ENCODE measurements around the gene RPL9.
A peak's percentile ranks its signal among the peaks of the same experiment; 100 is the strongest.
"Not testable (repeated sequence)": the region's sequence is repeated elsewhere in the genome, so short reads cannot be mapped to it uniquely, and the experiment has no call there.

Gene RPL9

GRCh38 chr4:39458505-39459300 lies at the start of gene RPL9, which contains the start of gene LIAS:
TSS of gene RPL9 (minus strand) at chr4:39458922. CDS start at chr4:39458439, 483 bp downstream.
TSS of gene LIAS (plus strand) at chr4:39459056. CDS start at chr4:39459118, 62 bp downstream.
- in situ Hi-C loops (cut with HindIII; ENCODE audit: low sequenced_read_pairs), result no loop called here
- TF ChIP-seq CTCF (IDR thresholded peaks at IDR 0.05; ENCODE audit: low read depth, low read length, missing control alignments), result no peak
- H3K4me3 ChIP-seq (ENCODE audit: low read depth, low read length), result peak within 1 kb of the TSS; percentile 81
- DNase-seq (ENCODE audit: low read depth), result peak; percentile 99

- no peak for DNase-seq (ENCODE audit: low read depth)
- TF ChIP-seq CTCF (IDR thresholded peaks at IDR 0.05; ENCODE audit: low read depth, low read length, missing control alignments), result no peak
- H3K4me3 ChIP-seq (ENCODE audit: low read depth, low read length), result no peak overlapping the region
- in situ Hi-C loops (cut with HindIII; ENCODE audit: low sequenced_read_pairs), result loop anchor here (5.0 kb wide), 1 partner anchor 38 kb away; no protein-coding TSS in a partner anchor
These were observed 46.9 kb upstream of the RPL9 start for GRCh38 chr4:39505581-39505980.

GRCh38 chr4:39504538-39504937 lies 45.8 kb upstream of the RPL9 start:
- no peak for TF ChIP-seq CTCF (IDR thresholded peaks at IDR 0.05; ENCODE audit: low read depth, low read length, missing control alignments)

GRCh38 chr4:39502664-39503035 lies 43.9 kb upstream of the RPL9 start:
- in situ Hi-C loops (cut with HindIII; ENCODE audit: low sequenced_read_pairs); H3K4me3 ChIP-seq (ENCODE audit: low read depth, low read length); DNase-seq (ENCODE audit: low read depth): not testable (repeated sequence)

More at GRCh38 chr4:39504538-39504937, 45.8 kb upstream of the RPL9 start:
- in situ Hi-C loops (cut with HindIII; ENCODE audit: low sequenced_read_pairs), result no loop called here
- H3K4me3 ChIP-seq (ENCODE audit: low read depth, low read length), result no peak overlapping the region
- no peak for DNase-seq (ENCODE audit: low read depth)

- no peak for DNase-seq (ENCODE audit: low read depth)
These were observed 43.4 kb upstream of the RPL9 start for GRCh38 chr4:39502019-39502663.

GRCh38 chr4:39498727-39499020 lies 40.0 kb upstream of the RPL9 start:
- in situ Hi-C loops (cut with HindIII; ENCODE audit: low sequenced_read_pairs), result no loop called here
- no peak for DNase-seq (ENCODE audit: low read depth)
- no peak for TF ChIP-seq CTCF (IDR thresholded peaks at IDR 0.05; ENCODE audit: low read depth, low read length, missing control alignments)
- no peak overlapping the region for H3K4me3 ChIP-seq (ENCODE audit: low read depth, low read length)

More at GRCh38 chr4:39502019-39502663, 43.4 kb upstream of the RPL9 start:
- no peak overlapping the region for H3K4me3 ChIP-seq (ENCODE audit: low read depth, low read length)
- TF ChIP-seq CTCF (IDR thresholded peaks at IDR 0.05; ENCODE audit: low read depth, low read length, missing control alignments), result no peak
- in situ Hi-C loops (cut with HindIII; ENCODE audit: low sequenced_read_pairs), result no loop called here
